Peyer's patch (tissue), 4 donors: ENCODE results near the gene GABRB1. TPM values are rescaled to one million over a fixed set of nuclear protein-coding genes. Genes with fewer than 3 reads are reported as not detected.

Experiments
- DNase-seq, 3 donors: peaks; one replicate each; pipeline ENCODE4 v3.0.0-alpha.2; 2017 to 2019
- H3K27ac ChIP-seq, 4 donors: fragments of 200-600 bp; sonication (generic); one replicate each; pipeline ENCODE4 v1.5.1; 2016 to 2019
- H3K27me3 ChIP-seq, 2 donors: fragments of 200-600 bp; sonication (generic); one replicate each; pipeline ENCODE4 v1.5.1; 2019
- H3K36me3 ChIP-seq, 3 donors: fragments of 200-600 bp; sonication (generic); one replicate each; pipeline ENCODE4 v1.5.1; 2016 to 2019
- H3K4me1 ChIP-seq, 4 donors: fragments of 200-600 bp; sonication (generic); one replicate each; pipeline ENCODE4 v1.5.1; 2016 to 2019
- H3K4me3 ChIP-seq, 4 donors: fragments of 200-600 bp; sonication (generic); 1 replicate in 3 of 4; 2 replicates in 1 of 4; pipeline ENCODE4 v1.5.1; 2016 to 2019; ENCODE audit warnings: mild to moderate bottlenecking in 1 of 4
- H3K9me3 ChIP-seq, 4 donors: fragments of 200-600 bp; sonication (generic); one replicate each; pipeline ENCODE4 v1.5.1; 2016 to 2019; ENCODE audit warnings: mild to moderate bottlenecking in 1 of 4
- POLR2A ChIP-seq, 2 donors: fragments of 450-650 bp; IDR thresholded peaks; one replicate each; pipeline ENCODE4 v1.5.1; 2017; ENCODE audit warnings: antibody characterized with exemption in 2 of 2, mild to moderate bottlenecking in 2 of 2, moderate library complexity in 2 of 2
- total RNA-seq, 4 donors: library from RNA; depleted of rRNA; stranded (reverse); fragments of >200 nt; gene quantifications; one replicate each; pipeline ENCODE4 v1.1.0, GENCODE V29; 2016
- TF ChIP-seq, protein P1 (sequence below), 6 experiments: fragments of 450-650 bp in 4 of 6; fragments of 200-600 bp in 2 of 6; sonication (generic) in 1 of 6; IDR thresholded peaks; one replicate each; pipeline ENCODE4 v1.5.1; 2017 to 2019; ENCODE audit warnings: antibody characterized with exemption in 6 of 6, mild to moderate bottlenecking in 3 of 6, moderate library complexity in 1 of 6

GABRB1 gene
- total RNA-seq, 4 donors from 2014 or later, result not detected

- no peak overlapping the region for H3K27ac ChIP-seq
- no peak for DNase-seq
- H3K27me3 ChIP-seq, result no peaks in the 10 kb centered on the region
- no peak overlapping the region for H3K4me3 ChIP-seq
- H3K9me3 ChIP-seq, result no peaks in the 10 kb centered on the region
- no peaks in the 10 kb centered on the region for H3K4me1 ChIP-seq
- TF ChIP-seq POLR2A (IDR thresholded peaks at IDR 0.05), result no peak
- TF ChIP-seq, protein P1, sequence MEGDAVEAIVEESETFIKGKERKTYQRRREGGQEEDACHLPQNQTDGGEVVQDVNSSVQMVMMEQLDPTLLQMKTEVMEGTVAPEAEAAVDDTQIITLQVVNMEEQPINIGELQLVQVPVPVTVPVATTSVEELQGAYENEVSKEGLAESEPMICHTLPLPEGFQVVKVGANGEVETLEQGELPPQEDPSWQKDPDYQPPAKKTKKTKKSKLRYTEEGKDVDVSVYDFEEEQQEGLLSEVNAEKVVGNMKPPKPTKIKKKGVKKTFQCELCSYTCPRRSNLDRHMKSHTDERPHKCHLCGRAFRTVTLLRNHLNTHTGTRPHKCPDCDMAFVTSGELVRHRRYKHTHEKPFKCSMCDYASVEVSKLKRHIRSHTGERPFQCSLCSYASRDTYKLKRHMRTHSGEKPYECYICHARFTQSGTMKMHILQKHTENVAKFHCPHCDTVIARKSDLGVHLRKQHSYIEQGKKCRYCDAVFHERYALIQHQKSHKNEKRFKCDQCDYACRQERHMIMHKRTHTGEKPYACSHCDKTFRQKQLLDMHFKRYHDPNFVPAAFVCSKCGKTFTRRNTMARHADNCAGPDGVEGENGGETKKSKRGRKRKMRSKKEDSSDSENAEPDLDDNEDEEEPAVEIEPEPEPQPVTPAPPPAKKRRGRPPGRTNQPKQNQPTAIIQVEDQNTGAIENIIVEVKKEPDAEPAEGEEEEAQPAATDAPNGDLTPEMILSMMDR (IDR thresholded peaks at IDR 0.05), result no peak
- no peaks in the 10 kb centered on the region for H3K36me3 ChIP-seq
Measured at GRCh38 chr4:47088298-47088697, 56.9 kb downstream of the GABRB1 start.

GRCh38 chr4:47095884-47096283 is 64.5 kb downstream of the GABRB1 start:
- TF ChIP-seq, protein P1 (IDR thresholded peaks at IDR 0.05), result no peak
- no peak for TF ChIP-seq POLR2A (IDR thresholded peaks at IDR 0.05)
- Histone ChIP-seq H3K4me3 (no peak overlapping the region), H3K27ac (no peak overlapping the region)

GRCh38 chr4:47101453-47101852 is 70.1 kb downstream of the GABRB1 start:
- Histone ChIP-seq H3K4me1 (no peaks in the 10 kb centered on the region), H3K4me3 (no peak overlapping the region), H3K36me3 (no peaks in the 10 kb centered on the region), H3K9me3 (no peaks in the 10 kb centered on the region), H3K27ac (no peak overlapping the region), H3K27me3 (no peaks in the 10 kb centered on the region)
- DNase-seq, result no peak
- TF ChIP-seq, protein P1 (IDR thresholded peaks at IDR 0.05), result no peak
- no peak for TF ChIP-seq POLR2A (IDR thresholded peaks at IDR 0.05)

More at GRCh38 chr4:47095884-47096283, 64.5 kb downstream of the GABRB1 start:
- Histone ChIP-seq H3K27me3 (no peaks in the 10 kb centered on the region), H3K36me3 (no peaks in the 10 kb centered on the region), H3K4me1 (no peaks in the 10 kb centered on the region), H3K9me3 (no peaks in the 10 kb centered on the region)
- DNase-seq, result no peak

- no peak overlapping the region for H3K4me3 ChIP-seq
- H3K36me3 ChIP-seq, result no peaks in the 10 kb centered on the region
- no peaks in the 10 kb centered on the region for H3K9me3 ChIP-seq
- H3K4me1 ChIP-seq, result no peaks in the 10 kb centered on the region
- no peak overlapping the region for H3K27ac ChIP-seq
- no peak for DNase-seq
- TF ChIP-seq, protein P1 (IDR thresholded peaks at IDR 0.05), result no peak
- no peak for TF ChIP-seq POLR2A (IDR thresholded peaks at IDR 0.05)
- no peaks in the 10 kb centered on the region for H3K27me3 ChIP-seq
Measured at GRCh38 chr4:47104986-47105385, 73.6 kb downstream of the GABRB1 start.

DNA sequence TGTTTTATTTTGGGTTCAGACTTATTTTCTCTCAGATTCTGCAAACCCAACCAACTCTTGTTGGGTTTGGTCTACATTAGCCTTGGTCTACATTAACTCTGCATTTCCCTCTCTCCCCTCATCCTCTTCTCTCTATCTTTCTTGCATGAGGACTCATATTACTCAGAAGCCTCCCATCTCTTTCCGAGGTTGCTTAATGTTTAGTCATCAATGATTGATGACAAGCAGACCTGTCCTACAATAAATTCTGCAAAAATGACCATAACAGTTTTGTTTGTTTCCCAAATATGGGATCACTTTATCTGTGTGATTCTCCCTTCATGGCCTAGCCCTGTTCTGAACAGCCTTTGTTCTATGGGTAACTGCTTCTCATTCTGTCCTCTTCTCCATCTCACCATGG is 75.2 kb downstream of the GABRB1 start:
- Histone ChIP-seq H3K27me3 (no peaks in the 10 kb centered on the region), H3K4me3 (no peak overlapping the region), H3K9me3 (no peaks in the 10 kb centered on the region), H3K27ac (no peak overlapping the region), H3K36me3 (no peaks in the 10 kb centered on the region), H3K4me1 (no peaks in the 10 kb centered on the region)
- TF ChIP-seq, protein P1 (IDR thresholded peaks at IDR 0.05), result no peak
- TF ChIP-seq POLR2A (IDR thresholded peaks at IDR 0.05), result no peak
- no peak for DNase-seq

DNA sequence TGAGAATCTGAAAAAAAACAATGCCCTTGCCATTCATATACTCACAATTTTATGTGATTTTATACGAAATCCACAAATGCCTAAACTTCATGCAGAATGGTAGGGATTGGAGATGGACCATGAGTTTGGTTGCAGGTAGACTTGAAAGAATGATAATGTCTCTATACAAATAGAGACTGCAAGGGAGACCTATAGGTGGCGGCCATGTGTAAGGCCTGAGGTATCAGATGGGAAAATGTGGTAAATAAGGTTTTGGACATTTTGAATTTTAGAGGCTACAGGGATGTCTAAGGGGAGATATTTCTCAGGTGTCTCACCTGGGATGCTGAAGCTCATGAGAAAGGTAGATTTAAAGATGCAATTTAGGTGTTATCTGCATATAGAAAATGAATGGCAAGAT is 78.0 kb downstream of the GABRB1 start:
- H3K4me1 ChIP-seq, result no peaks in the 10 kb centered on the region
- no peak overlapping the region for H3K27ac ChIP-seq
- H3K27me3 ChIP-seq, result no peaks in the 10 kb centered on the region
- no peaks in the 10 kb centered on the region for H3K36me3 ChIP-seq
- no peak overlapping the region for H3K4me3 ChIP-seq
- H3K9me3 ChIP-seq, result no peaks in the 10 kb centered on the region
- DNase-seq, result no peak
- no peak for TF ChIP-seq POLR2A (IDR thresholded peaks at IDR 0.05)
- TF ChIP-seq, protein P1 (IDR thresholded peaks at IDR 0.05), result peak in 1 of 6 experiments; percentile 2
